Central memory CD4-positive, alpha-beta T cell (primary cell): ENCODE results near the gene TMEM225B.
"Not testable (repeated sequence)": the region's sequence is repeated elsewhere in the genome, so short reads cannot be mapped to it uniquely, and the experiment has no call there.

ENCODE experiments used
- DNase-seq: peaks from one replicate; pipeline ENCODE4 v3.0.0; 2022

Gene TMEM225B

GRCh38 chr7:99624484-99624883, 26.4 kb downstream of the TMEM225B start:
- DNase-seq: peak; percentile 81

- DNase-seq: no peak
These were observed 27.3 kb downstream of the TMEM225B start for GRCh38 chr7:99625321-99625720.

GRCh38 chr7:99625961-99626360, 27.9 kb downstream of the TMEM225B start:
- no peak for DNase-seq

DNA sequence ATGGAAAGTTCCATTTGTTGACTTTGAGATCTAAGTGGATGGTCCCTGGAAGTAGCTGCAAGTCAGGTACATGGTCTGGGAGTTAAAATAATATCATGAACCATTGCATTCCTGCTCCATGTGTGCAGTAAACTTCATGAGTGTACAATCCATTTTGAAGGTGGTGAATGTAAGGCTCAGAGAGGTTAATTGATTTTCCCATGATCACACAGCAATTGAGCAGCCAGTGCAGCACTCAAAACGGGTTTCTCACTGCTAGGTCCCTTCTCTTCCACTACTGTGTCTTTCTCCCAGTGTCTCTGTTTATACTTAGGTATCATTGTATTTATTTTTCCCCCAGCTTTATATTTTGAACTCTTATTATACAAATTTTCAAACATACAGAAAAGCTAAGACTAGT, 28.6 kb downstream of the TMEM225B start:
- no peak for DNase-seq

- no peak for DNase-seq
These were observed 29.4 kb downstream of the TMEM225B start for GRCh38 chr7:99627513-99627912.

DNA sequence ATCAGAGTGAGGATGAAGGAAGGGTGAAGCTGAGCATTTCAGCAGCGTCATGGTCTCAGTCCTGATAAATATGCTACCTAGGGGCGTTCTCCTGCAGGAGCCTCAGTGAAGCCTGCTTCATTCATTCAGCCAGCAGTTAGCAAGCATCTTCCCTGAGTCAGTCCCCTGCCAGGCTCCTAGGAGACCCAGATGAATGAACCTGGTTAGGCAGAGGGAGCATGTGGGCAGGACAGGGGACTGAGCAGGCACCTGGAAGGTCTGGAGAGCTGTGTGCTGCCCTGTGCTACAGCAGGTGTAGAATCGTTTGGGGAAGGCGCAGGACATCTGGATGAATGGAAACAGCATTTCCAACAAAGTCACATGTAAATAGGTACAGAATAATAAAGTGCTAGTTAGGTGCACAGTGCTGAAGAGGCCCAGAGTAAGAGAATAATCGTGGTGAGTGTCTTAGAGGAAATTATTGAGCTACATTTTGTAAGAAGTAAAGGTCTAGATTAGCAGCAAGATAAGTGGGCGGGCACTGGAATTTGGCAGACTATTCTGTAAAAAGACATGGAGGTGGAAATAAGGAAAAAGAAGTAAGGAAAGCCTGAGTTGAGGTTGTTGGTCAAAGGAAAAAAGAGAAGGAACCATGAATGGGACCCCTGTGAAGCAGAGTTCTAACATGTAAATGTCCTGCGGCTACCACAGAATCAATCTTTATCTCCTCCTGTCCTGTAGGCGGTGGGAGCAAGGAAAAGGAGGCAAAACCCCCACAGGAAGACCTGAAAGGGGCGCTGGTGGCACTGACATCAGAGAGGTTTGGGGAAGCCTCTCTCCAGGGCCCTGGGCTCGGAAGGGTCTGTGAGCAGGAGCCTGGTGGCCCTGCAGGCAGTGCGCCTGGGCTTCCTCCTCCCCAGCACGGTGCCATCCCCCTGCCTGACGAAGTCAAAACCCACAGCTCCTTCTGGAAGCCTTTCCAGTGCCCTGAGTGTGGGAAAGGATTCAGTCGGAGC, 30.7 kb downstream of the TMEM225B start:
- DNase-seq: no peak

DNA sequence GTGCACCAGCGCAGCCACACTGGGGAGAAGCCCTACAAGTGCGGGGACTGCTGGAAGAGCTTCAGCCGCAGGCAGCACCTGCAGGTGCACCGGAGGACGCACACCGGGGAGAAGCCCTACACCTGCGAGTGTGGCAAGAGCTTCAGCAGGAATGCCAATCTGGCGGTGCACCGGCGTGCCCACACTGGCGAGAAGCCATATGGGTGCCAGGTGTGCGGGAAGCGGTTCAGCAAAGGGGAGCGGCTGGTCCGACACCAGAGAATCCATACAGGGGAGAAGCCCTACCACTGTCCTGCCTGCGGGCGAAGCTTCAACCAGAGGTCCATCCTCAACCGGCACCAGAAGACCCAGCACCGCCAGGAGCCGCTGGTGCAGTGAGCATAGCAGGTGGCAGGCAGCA, 31.6 kb downstream of the TMEM225B start:
- DNase-seq: no peak

DNA sequence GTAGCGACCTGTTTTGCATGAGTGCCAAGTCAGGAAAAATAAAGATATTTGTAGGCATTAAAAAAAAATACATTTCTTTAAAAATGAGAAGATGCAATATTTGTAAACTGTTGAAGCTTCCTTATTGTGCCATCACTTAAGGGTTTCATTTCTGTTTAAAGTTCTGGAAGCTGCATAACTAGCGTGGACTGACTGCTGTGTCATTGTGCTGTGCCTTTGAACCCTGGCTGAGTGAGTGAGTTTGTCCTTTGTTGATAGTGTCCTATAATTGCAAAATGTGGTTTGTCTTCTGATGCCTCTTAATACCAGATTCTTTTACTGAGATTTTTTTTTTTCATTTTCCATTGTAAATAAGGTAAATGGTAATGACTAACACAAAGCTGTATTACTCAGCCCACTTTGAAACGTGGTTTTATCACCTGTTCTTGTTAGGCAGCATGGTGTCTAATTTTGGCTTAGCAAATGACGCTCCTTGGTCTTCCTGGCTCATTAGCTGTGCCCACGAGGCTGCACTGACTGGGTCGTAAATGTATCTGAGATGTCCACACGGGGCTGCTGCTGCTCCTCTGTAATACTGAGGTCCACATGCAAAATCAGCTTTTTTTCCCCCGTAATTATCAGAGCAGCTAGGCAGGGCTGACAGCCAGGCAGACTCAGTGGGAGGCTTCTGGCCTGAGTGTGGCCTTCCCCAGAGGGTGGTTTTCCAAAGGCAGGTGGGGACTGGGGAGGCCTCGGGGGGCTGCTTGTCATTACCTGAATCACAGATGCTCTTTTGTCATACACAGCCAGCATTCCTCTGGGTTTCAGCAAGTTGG, 33.4 kb downstream of the TMEM225B start:
- DNase-seq: no peak

- not testable (repeated sequence) for DNase-seq
These were observed 39.3 kb downstream of the TMEM225B start for GRCh38 chr7:99637414-99637813.

DNA sequence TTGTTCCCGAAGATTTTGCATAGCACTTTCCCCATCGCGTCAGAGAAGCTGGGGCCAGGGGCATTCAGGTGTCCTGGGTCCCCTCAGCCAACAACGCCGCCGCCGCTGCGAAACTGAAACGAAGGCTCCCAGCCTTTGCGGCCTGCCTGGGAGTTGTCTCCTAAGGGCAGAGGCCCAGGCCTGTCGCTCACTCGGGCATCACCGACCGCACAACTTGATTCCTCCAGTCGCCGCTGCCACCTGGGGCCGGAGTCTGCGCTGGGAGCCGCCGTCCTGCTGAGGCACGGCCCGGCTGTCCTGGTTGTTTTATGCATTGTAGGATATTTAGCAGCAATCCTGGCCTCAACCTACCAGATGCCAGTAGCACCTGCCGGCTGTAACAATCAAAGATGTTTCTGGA, 40.7 kb downstream of the TMEM225B start:
- no peak for DNase-seq

- DNase-seq: no peak
These were observed 41.2 kb downstream of the TMEM225B start for GRCh38 chr7:99639267-99639666.

GRCh38 chr7:99642027-99642426, 44.0 kb downstream of the TMEM225B start:
- no peak for DNase-seq

- no peak for DNase-seq
These were observed 45.4 kb downstream of the TMEM225B start for GRCh38 chr7:99643464-99643863.

DNA sequence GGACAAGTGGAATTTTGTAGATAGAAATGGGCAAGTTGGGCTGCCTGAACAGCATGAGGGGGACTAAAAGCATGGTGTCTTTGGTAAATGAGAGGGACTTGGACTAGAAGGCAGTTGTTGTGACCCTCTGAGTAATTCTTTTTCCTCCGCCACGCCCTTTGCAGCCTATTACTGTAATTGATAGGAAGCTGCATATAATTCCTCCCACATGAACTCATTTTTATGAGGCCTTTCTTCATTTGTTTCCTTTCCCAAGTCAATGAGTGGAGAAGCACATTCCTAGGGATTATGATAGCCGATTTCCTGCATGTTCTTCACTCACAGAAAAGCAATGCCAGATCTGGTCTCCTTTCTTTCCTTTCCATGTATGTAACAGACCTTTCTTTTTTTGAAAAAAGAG, 46.4 kb downstream of the TMEM225B start:
- DNase-seq: no peak

DNA sequence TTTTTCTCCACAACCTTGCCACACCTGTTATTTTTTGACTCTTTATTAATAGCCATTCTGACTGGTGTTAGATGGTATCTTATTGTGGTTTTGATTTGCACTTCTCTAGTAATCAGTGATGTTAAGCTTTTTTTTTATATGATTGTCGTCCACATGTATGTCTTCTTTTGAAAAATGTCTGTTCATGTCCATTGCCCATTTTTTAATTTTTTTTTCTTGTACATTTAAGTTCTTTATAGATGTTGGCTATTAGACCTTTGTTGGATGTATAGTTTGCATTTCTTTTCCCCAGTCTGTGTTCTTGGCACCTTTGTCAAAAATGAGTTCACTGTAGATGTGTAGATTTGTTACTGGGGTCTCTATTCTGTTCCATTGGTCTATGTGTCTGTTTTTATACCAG, 47.5 kb downstream of the TMEM225B start:
- no peak for DNase-seq

- no peak for DNase-seq
These were observed 50.8 kb downstream of the TMEM225B start for GRCh38 chr7:99648843-99649242.

DNA sequence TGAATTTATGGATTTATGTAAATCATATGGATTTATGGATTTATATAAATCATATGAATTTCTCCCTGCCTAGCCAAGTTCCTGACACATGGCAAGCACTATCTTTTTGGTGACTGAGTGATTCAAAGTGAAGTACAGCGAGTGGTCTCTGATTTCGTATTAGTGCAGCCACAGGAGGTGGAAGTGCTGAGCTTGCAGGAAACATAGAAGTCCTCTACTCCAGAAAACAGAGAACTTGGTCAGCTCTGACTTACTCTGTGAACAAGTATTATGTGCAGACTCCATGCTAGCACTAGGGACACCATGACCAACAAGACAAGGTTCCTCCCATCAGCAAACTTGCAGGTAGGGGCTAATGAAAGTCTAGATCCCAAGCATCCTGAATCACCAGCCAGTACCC, 53.2 kb downstream of the TMEM225B start:
- DNase-seq: no peak

DNA sequence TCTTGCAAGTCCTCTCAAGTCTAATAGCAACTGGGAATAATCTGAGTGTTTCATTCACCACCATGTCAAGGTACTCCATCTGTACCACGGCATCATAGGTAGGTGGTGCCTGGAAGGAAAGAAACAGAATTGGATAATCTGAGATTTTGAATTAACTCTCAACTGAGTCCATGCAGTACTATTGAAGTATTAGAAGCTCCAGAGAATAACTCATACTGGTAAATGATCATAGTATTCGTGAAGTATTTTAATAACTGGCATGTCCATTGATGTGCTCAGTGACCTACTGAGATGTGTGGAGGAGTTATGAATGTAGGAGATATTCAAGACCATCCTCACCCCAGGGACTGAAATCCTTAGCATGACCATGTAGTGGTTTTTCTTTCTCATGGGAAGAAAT, 54.6 kb downstream of the TMEM225B start:
- DNase-seq: no peak

DNA sequence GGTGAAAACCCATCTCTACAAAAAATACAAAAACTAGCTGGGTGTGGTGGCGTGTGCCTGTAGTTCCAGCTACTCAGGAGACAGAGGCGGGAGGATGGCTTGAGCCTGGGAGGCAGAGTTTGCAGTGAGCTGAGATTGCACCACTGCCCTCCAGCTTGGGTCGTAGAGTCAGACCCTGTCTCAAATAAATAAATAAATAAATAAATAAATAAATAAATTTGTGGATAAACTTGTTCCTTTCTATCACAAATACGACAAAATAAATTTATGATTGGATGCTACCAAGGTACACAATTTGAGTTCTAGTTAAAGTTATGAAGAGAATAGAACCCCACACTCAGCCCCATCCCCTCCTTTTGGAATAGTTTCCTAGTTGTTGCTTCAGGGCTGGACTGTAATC, 55.2 kb downstream of the TMEM225B start:
- DNase-seq: not testable (repeated sequence)

GRCh38 chr7:99653754-99654153, 55.7 kb downstream of the TMEM225B start:
- DNase-seq: no peak

DNA sequence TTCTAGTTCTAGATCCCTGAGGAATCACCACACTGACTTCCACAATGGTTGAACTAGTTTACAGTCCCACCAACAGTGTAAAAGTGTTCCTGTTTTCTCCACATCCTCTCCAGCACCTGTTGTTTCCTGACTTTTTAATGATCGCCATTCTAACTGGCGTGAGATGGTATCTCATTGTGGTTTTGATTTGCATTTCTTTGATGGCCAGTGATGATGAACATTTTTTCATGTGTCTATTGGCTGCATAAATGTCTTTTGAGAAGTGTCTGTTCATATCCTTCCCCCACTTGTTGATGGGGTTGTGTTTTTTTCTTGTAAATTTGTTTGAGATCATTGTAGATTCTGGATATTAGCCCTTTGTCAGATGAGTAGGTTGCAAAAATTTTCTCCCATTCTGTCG, 56.6 kb downstream of the TMEM225B start:
- not testable (repeated sequence) for DNase-seq

- DNase-seq: not testable (repeated sequence)
These were observed 59.8 kb downstream of the TMEM225B start for GRCh38 chr7:99657879-99658278.
